Right cardiac atrium (tissue), 5 donors: Measurements from ENCODE around the gene MRPL23. TPM values are rescaled to one million over a fixed set of nuclear protein-coding genes. Genes with fewer than 3 reads are reported as not detected.

Experiments used
- ATAC-seq, 2 donors: fragments of 200-7000 bp; cut with Tn5 transposase; one replicate each; pipeline versions ENCODE4 v1.8.0 to v1.9.1; 2020; ENCODE audit warnings: moderate library complexity in 2 of 2, mild to moderate bottlenecking in 1 of 2
- DNase-seq, 3 donors: peaks; one replicate each; pipeline ENCODE4 v3.0.0-alpha.2; 2020
- H3K27ac ChIP-seq: one replicate; pipeline ENCODE4 v1.5.1; 2013; ENCODE audit warnings: mild to moderate bottlenecking, low read length, control low read depth, moderate library complexity
- H3K27me3 ChIP-seq: one replicate; pipeline ENCODE4 v1.6.1; 2013; ENCODE audit not compliant: control insufficient read depth, insufficient read depth
- H3K4me1 ChIP-seq: one replicate; pipeline ENCODE4 v1.6.1; 2013; ENCODE audit warnings: low read length; ENCODE audit not compliant: control insufficient read depth, insufficient read depth
- H3K4me3 ChIP-seq: one replicate; pipeline ENCODE4 v1.5.1; 2013; ENCODE audit warnings: low read length, control low read depth
- H3K9me3 ChIP-seq: one replicate; pipeline ENCODE4 v1.6.1; 2013; ENCODE audit warnings: low read length; ENCODE audit not compliant: control insufficient read depth
- WGBS: extraction: QIAGEN DNeasy Blood & Tissue Kit; methylation state at CpG from one replicate; pipeline ENCODE4 v1.1.7; 2013; 5-methylcytosine and 5-hydroxymethylcytosine counted together
- intact Hi-C, 4 donors: fragments of 100-400 bp; cut with DNase I; formaldehyde crosslinking; loops; one replicate each; pipeline versions ENCODE4 v1.11.0 to v1.14.0; 2022 to 2023
- polyA plus RNA-seq: library from polyadenylated mRNA; stranded (reverse); fragments of 200-250 nt; gene quantifications from one replicate; pipeline ENCODE4 v1.2.3, GENCODE V29; 2013
- total RNA-seq, 4 donors: library from RNA; stranded (reverse); fragmentation: NEBNext Ultra II Directional; extraction: Animal tissue kit (Norgen Biotek cat#: 25700); gene quantifications; one replicate each; pipeline ENCODE4 v1.2.1, GENCODE V29; 2021
- donor health status: healthy with polysubstance abuse.
- donor health status: DM: no; HTN: yes; CAD: no.
- donor health status: DM: no; HTN: no; CAD: no.
- donor health status: DM: no; HTN: yes; CAD: no; lungs with severe emphysema.
- donor health status: DM: yes; HTN: yes; CAD: no.

MRPL23 gene
- total and polyA plus RNA-seq, 5 donors, result 47.1 to 108 (median 77.1) TPM

DNA sequence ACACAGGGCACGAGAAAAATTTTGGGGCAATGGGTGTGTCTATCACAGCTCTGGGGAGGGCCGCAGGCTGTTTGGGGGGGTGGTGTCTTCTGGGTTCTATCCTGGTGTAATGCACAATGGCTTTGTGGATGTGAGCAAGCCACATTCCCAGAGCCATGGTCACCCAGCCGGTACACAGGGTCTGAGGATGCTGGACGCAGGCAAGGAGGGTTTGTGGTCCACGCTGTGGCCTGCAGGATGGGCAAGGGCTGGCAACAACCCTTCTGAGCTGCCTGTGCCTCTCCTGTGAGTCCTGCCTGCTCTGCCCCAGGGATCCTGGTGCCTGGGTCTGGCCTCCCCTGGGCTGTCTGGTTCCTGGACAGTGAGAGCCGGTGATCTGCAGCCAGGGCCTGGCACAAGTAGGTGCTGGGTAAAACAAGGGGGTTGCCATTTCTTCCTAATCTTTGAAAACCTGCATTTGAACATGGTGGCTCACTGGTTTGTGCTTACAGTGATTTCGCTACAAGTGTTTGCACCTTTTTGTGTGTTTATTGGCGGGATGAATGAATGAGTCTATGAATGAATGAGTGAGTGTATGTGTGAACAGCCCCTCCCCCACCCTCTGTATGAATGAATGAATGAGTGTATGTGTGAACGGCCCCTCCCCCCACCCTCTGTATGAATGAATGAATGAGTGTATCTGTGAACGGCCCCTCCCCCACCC is 4.4 kb upstream of the MRPL23 start:
- H3K27me3 ChIP-seq, result no peaks in the 10 kb centered on the region
- ATAC-seq (no peak), DNase-seq (peak in 2 of 3 donors; percentile 31 to 36)
- H3K4me3 ChIP-seq, result no peak overlapping the region
- peak overlapping the region; percentile 6 for H3K27ac ChIP-seq
- H3K4me1 ChIP-seq, result no peaks in the 10 kb centered on the region
- intact Hi-C loops, result loop anchor here in 2 of 4 donors (10.0 kb wide), 2 partner anchors 48 to 98 kb away; partner anchors contain the start of gene PRR33 (in 1 of the 2)
- 82% methylated on average over 10 of the region's 10 CpGs for WGBS
- H3K9me3 ChIP-seq, result no peaks in the 10 kb centered on the region

- Histone ChIP-seq H3K4me3 (no peak overlapping the region), H3K4me1 (no peaks in the 10 kb centered on the region), H3K27me3 (no peaks in the 10 kb centered on the region), H3K9me3 (no peaks in the 10 kb centered on the region), H3K27ac (no peak overlapping the region)
- no peak for ATAC-seq
- peak in 2 of 3 donors; percentile 18 to 45 for DNase-seq
- WGBS, result 64% methylated on average over 15 of the region's 15 CpGs
- intact Hi-C loops, result loop anchor here in 2 of 4 donors (10.0 kb wide), 2 partner anchors 49 to 99 kb away; partner anchors contain the start of gene PRR33 (in 1 of the 2)
These were observed 3.6 kb upstream of the MRPL23 start for GRCh38 chr11:1943576-1943975.

GRCh38 chr11:1943977-1944376 is 3.2 kb upstream of the MRPL23 start:
- Histone ChIP-seq H3K27ac (peak overlapping the region; percentile 16), H3K4me3 (no peak overlapping the region), H3K9me3 (no peaks in the 10 kb centered on the region), H3K4me1 (no peaks in the 10 kb centered on the region), H3K27me3 (no peaks in the 10 kb centered on the region)
- intact Hi-C loops, result loop anchor here in 2 of 4 donors (10.0 kb wide), 2 partner anchors 49 to 99 kb away; partner anchors contain the start of gene PRR33 (in 1 of the 2)
- DNase-seq, result peak in 1 of 3 donors; percentile 40
- no peak for ATAC-seq
- 53% methylated on average over 9 of the region's 9 CpGs for WGBS

- Histone ChIP-seq H3K27ac (no peak overlapping the region), H3K9me3 (no peaks in the 10 kb centered on the region), H3K27me3 (no peaks in the 10 kb centered on the region), H3K4me3 (no peak overlapping the region), H3K4me1 (no peaks in the 10 kb centered on the region)
- ATAC-seq, result peak; percentile 50 to 60
- WGBS, result no CpG with 5 or more reads among the region's 36 CpGs
- no peak for DNase-seq
- intact Hi-C loops, result loop anchor here in 2 of 4 donors (10.0 kb wide), 2 partner anchors 53 to 103 kb away; partner anchors contain the start of gene PRR33 (in 1 of the 2)
These were observed 583 bp downstream of the MRPL23 start for GRCh38 chr11:1947592-1948237.

DNA sequence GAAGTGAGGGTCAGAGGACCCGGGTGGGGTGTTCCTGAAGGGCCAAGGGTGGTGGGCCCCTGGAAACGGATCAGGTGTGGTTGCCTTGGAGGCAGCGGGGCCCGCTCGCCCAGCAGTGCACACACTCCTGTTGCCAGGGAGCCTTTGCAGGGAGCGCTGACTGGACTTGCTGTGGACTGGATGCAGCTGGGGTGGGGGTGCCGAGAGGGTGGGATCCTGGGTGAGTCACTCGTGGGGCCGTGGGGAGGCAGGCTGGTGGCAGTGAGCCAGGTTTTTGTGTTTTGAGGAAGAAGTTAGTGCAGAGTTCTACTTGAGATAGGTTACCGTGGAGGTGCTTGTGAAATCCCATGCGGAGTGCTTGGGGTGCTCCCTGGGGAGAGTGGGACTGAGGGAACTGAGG is 1.3 kb downstream of the MRPL23 start:
- no peaks in the 10 kb centered on the region for H3K4me1 ChIP-seq
- ATAC-seq (peak; percentile 44 to 72), DNase-seq (peak in 1 of 3 donors; percentile 79)
- no peak overlapping the region for H3K27ac ChIP-seq
- H3K27me3 ChIP-seq, result no peaks in the 10 kb centered on the region
- no peaks in the 10 kb centered on the region for H3K9me3 ChIP-seq
- H3K4me3 ChIP-seq, result no peak overlapping the region
- intact Hi-C loops, result loop anchor here in 2 of 4 donors (10.0 kb wide), 2 partner anchors 54 to 104 kb away; partner anchors contain the start of gene PRR33 (in 1 of the 2)
- WGBS, result no CpG with 5 or more reads among the region's 11 CpGs

GRCh38 chr11:1949302-1949701 is 2.2 kb downstream of the MRPL23 start:
- WGBS, result no CpG with 5 or more reads among the region's 6 CpGs
- H3K4me1 ChIP-seq, result no peaks in the 10 kb centered on the region
- H3K27me3 ChIP-seq, result no peaks in the 10 kb centered on the region
- no peak overlapping the region for H3K27ac ChIP-seq
- ATAC-seq (no peak), DNase-seq (peak in 1 of 3 donors; percentile 44)
- intact Hi-C loops, result loop anchor here in 2 of 4 donors (10.0 kb wide), 2 partner anchors 55 to 105 kb away; partner anchors contain the start of gene PRR33 (in 1 of the 2)
- H3K9me3 ChIP-seq, result no peaks in the 10 kb centered on the region
- no peak overlapping the region for H3K4me3 ChIP-seq

DNA sequence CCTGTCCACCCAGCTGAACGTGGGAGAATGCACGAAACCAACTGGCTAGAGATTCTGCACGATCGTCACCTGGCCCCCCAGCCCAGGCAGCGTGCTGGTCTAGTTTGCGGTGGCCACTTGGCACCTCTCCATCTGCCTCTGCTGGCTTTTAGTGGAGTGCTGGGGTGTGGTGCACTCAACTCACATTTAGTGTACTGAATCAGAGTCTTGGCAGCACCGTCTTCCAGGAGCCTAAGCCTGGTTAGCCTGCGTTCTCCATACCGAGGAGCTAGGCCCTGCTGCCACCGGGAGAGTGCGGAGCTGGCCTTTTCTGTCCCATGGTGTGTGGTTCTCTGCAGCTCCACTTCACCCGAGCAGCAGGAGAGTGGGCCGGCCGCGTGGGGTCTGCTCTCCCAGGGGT is 2.8 kb downstream of the MRPL23 start:
- intact Hi-C loops, result loop anchor here in 2 of 4 donors (10.0 kb wide), 2 partner anchors 55 to 105 kb away; partner anchors contain the start of gene PRR33 (in 1 of the 2)
- Histone ChIP-seq H3K9me3 (no peaks in the 10 kb centered on the region), H3K27me3 (no peaks in the 10 kb centered on the region), H3K4me3 (no peak overlapping the region), H3K4me1 (no peaks in the 10 kb centered on the region), H3K27ac (no peak overlapping the region)
- no CpG with 5 or more reads among the region's 15 CpGs for WGBS
- DNase-seq (no peak), ATAC-seq (peak in 1 of 2 donors; percentile 37)

DNA sequence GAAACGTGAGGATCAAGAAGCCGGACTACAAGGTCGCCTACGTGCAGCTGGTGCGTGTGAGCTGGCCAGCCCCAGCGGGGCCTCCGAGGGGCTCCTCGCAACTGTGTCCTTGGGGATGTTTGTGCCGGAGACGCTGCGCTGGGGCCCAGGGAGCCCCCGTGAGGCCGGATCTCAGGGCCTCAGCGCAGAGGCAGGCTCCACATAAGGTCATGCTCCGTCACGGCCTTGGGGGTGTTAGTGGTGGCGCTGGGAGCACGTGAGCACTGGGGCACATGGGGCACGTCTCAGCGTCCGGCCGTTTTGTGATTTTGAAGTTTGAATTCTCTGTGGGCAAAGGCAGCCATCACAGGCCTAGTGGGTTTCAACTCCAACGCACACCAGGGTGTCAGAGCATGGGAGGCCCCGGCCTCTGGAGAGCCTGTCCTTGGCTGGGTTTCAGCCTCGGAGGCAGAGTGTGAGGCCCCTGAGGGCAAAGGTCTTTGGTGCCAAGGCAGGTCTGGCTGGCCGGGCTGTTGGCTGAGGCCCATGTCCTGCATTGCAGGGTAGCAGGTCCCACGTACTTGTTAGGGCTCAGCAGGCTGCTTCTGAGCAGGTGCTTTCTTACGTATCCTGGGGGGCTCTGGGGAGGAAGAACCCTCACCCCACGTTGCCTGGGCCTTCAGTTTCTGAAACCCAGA is 5.8 kb downstream of the MRPL23 start:
- Histone ChIP-seq H3K27ac (no peak overlapping the region), H3K4me3 (no peak overlapping the region), H3K9me3 (no peaks in the 10 kb centered on the region), H3K4me1 (no peaks in the 10 kb centered on the region), H3K27me3 (no peaks in the 10 kb centered on the region)
- peak in 1 of 3 donors; percentile 18 for DNase-seq
- no CpG with 5 or more reads among the region's 29 CpGs for WGBS
- intact Hi-C loops, result no loop called here
- no peak for ATAC-seq

GRCh38 chr11:1953489-1954266 is 6.5 kb downstream of the MRPL23 start:
- no peaks in the 10 kb centered on the region for H3K9me3 ChIP-seq
- peak in 1 of 2 donors; percentile 64 for ATAC-seq
- no peak overlapping the region for H3K4me3 ChIP-seq
- intact Hi-C loops, result no loop called here
- H3K4me1 ChIP-seq, result no peaks in the 10 kb centered on the region
- peak in 2 of 3 donors; percentile 56 to 74 for DNase-seq
- 38% methylated on average over 2 of the region's 23 CpGs for WGBS
- H3K27me3 ChIP-seq, result no peaks in the 10 kb centered on the region
- H3K27ac ChIP-seq, result no peak overlapping the region

GRCh38 chr11:1958367-1958766 is 11.2 kb downstream of the MRPL23 start:
- no peak for ATAC-seq
- Histone ChIP-seq H3K4me3 (no peak overlapping the region), H3K27me3 (no peaks in the 10 kb centered on the region), H3K4me1 (no peaks in the 10 kb centered on the region), H3K27ac (no peak overlapping the region), H3K9me3 (no peaks in the 10 kb centered on the region)
- intact Hi-C loops, result no loop called here
- WGBS, result no CpG with 5 or more reads among the region's 18 CpGs
- DNase-seq, result no peak
